HG03095 (cell line): ENCODE data around the gene DISP1.
"Not testable (repeated sequence)": the region's sequence is repeated elsewhere in the genome, so short reads cannot be mapped to it uniquely, and the experiment has no call there.

Experiments used
- ATAC-seq: cut with Tn5 transposase; IDR thresholded peaks from one replicate; pipeline ENCODE4 v1.9.1; 2021; ENCODE audit warnings: moderate library complexity; ENCODE audit not compliant: unreplicated experiment

DISP1 gene

DNA sequence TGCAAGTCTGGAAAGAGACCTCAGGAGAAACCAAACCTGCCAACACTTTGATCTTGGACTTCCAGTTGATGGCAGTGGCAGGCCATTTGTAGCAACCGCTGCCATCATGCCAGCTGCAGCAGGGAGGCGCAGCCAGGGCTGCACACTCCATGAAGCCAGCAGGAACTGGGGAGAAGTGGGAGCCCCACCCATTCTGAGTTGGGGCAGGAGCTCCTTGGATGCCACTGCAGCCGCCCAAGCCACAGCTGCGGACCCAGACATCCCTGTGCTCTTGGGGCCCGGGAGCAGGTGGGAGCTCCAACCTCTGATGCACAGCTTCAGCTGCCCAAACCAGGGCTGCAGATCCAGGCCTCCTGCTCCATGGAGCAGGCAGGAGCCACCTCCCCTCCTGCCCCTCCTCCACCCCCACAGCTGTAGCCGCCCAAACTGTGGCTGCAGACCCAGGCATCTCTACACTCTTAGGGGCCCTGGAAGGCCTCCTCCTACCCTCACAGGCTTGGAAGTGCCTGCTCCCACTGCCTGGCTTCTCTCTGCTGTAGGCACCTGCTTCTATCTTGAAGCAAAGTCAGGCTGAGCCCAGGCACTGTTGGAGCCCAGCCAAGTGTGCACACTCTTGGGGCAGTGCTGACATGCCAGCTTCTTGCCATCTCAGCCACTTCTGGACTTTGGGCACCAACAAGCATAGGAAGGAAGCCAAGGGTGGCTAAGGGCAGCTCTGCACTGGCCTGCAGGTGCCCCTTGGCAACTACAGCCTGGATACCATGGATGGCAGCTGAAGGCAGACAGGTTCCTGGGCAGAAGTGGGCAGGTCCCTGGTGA, 20.0 kb upstream of the DISP1 start:
- no peak for ATAC-seq

DNA sequence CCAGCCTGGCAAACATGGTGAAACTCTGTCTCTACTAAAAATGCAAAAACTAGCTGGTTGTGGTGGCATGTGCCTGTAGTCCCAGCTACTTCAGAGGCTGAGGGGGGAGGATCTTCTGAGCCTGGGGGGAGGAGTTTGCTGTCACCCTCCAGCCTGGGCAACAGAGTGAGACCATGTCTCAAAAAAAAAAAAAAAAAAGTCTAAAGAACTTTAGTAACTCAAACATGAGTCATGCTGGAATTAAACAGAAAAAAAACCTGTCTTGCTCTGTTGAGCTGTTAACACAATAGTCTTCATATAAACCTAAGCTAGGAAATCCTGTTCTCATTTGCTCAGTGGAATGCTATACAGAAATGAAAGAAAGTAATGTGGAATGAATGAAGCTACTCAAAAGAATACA, 16.7 kb upstream of the DISP1 start:
- ATAC-seq, result no peak

DNA sequence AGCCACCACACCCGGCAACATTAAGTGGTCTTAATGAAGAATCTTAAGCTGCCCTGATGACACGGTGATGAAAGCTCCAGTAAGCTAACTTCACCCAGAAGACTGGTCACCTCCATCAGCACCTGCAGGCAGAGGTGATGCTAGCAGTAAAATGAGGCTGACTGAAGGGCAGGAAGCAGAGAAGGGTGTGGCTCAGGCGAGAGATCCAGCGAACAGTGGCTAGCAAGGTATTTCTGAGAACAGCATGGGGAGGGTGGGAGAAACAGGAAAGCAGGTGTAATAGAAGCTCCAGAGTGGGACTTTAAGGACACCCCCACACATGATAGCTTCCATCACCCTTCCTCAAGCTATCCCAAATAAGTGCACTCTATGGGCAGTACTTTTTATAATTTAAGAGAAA, 15.9 kb upstream of the DISP1 start:
- ATAC-seq, result no peak

DNA sequence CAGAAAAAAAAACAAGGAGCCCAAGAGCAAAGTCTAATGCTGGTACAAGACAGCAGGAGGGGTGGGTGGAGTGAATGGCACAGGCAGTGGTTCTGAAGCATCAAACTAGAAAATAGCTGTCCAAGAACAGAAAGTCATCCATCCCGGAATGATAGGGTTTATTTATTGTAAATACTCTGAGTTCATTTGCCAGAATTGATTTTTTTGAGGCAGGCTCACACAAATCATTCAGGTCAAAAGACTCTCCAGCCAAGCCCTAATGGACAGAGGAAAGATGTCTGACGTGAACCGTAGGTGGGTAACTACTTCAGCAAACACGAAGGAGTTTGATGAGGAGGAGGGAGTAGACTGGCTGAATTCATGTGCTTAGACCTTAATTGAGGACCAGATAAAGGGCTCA, 13.8 kb upstream of the DISP1 start:
- no peak for ATAC-seq

DNA sequence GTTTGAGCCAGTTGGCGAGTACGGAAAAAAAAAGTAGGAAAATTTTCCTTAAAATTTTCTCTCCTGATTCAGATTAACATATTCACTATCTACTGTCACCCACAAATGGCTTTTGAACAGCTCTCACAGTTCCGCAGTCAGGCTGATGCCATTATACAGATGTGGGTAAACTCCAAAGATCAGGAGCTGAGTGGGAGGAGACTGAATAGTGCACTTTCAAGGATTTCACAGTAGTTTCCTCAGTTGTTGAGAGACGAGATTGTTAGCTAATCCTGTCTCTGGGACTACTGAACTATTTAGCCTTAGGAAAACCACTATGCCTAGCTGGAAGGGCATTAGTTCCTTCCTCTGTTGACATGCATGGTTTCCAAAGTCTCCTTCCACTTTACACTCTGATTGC, 3.2 kb upstream of the DISP1 start:
- ATAC-seq, result no peak

DNA sequence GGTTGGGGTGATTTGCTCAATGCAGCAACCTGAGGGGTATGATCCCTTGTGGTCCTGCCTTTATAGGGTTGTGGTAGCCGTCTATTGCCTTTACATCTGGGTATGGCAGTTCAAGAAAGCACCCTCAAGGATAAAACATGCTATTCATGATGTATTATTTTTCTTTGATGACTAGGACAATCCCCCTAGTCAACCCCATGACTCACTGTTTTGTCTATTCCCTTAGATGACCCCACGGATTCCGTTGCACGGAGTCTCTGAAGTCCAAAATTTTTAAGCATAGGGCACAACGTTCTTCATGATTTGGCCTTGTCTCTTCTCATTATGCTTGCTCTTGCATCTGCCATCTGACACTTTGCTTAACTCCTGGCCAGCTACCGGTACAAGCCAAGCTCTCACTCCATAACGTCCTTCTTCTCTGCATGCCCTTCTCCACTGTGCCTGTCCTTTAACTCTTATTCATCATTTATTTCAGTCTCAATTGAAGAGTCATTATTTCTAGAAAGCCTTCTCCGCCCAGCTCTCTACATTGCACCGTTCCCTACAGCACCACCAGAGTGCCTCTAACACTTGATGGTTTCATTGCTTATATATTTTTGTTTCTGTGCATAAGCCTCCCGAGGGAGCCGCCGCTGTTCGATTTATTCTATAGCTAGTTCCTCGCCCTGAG, 838 bp upstream of the DISP1 start:
- ATAC-seq, result no peak

DNA sequence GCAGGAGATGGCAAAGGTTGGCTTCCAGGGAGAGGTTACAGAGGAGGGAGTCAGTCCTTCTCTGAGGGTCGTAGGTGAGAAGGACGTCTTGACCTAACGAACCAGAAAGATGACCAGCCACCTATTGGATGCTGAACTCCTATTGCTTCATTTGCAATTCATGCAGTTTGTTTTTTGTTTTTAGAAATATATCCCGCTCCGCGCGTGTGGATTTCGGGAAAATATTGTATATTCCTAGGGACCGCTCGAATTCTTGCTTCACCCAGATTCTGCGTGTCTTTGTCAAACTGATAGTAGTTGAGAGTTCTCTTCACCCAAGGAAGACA, 564 bp downstream of the DISP1 start:
- ATAC-seq, result no peak

DNA sequence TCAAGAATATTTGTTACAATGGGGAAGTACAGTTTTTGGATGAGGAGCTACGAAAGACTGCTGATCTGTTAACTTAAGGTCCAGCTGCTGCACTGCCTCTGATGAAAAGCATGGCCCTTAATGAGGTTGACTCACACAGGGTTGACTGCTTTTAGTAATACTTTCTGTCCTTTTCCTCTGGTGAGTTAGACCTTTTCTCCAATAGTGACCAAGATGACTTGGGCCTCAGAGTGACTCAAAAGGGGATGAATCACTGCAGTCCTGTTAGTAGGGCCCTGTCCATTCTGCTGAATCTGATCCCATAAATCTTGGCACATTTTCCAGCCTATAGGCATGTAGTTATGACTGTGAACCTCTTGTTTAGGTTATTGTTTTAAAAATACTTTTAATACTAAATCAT, 2.7 kb downstream of the DISP1 start:
- ATAC-seq, result no peak

DNA sequence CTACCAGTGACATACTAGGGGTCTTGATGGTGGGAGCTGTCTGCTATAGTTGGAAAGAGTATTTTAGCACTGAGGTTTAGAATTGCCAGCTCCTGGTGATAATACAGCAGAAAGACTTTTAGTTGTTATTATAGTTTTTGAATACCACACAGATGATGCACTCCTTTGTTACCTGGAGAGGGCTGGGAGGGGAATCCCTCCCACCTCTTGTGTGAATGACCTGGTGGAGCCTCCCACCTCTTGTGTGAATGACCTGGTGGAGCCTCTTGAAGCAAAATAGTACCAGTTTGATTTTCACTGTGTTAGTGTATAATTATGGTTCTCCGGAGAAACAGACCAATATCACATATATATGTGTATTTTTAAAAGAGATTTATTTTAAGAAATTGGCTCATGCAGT, 3.3 kb downstream of the DISP1 start:
- ATAC-seq, result no peak

DNA sequence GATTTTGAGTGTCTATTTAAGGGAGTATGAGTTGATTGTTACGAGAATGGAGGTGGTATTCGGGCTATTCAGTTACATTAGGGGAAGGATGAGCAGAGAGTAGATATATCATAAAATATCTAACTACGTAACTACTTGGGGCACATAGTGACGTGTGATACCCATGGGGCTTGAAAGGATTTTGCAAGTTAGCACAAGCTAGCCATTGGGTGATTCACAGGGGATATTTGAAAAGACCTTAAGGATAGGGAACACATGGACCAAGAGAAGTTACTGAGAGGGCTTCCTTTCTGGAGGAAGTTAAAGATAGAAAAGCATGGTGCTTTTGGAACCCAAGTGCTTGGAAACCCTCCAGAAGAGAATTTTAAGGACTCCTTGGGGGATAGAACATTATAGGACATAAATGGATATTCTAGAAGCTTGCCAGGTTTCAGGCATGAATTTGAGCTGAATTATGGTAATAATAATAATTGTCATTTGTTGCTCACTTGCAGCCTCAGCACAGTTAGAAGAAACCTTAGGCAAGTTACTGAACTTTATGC, 5.4 kb downstream of the DISP1 start:
- ATAC-seq, result no peak

DNA sequence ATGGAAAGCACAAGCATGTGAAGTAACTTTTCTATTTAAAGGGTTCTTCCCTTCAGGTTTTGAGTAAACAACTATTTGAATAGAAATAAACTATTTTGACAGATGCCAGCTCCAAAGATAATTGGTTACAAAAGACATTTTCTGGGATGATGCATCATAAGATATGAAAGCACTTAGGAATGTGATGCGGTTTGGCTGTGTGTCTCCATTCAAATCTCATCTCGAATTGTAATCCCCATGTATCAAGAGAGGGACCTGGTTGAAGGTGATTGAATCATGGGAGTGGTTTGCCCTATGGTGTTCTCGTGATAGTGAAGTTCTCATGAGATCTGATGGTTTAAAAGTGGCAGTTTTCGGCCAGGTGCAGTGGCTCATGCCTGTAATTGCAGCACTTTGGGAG, 6.4 kb downstream of the DISP1 start:
- ATAC-seq, result no peak

DNA sequence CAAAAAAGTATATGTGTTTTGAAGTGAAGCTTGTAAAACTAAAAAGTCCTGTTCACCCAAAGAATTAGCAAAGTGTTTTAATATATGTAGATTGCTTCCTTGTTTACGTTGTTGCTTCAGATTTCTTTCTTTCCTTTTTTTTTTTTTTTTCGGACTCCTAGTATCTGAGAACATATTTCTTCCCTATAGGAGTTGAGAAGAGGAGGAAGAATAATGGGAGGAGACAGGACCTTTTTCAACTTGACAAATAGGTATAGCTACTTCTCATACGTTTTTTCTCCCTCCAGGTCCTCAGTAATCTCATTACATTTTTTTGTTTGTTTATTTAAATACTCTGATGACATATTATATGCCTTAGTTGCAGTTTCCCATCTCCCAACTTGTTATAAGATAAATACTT, 8.9 kb downstream of the DISP1 start:
- no peak for ATAC-seq

DNA sequence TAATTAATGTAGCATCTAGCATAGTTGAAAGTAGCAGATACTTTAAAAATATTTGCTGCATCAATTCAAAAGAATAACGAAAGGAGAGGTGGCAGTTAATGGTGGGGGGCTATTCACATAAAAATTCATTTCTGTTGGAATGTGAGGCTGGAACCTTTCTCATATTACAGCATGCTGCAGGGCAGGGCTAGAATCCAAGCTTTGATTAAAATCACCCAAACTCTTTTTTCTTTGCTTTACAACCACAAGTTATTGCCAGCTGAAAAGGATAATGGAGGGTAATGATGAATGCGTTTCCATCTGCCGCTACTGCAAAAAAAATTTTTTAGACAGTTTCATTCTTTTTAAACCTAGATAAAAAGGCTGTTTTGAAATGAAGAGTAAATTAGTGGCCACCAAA, 9.8 kb downstream of the DISP1 start:
- ATAC-seq, result no peak

DNA sequence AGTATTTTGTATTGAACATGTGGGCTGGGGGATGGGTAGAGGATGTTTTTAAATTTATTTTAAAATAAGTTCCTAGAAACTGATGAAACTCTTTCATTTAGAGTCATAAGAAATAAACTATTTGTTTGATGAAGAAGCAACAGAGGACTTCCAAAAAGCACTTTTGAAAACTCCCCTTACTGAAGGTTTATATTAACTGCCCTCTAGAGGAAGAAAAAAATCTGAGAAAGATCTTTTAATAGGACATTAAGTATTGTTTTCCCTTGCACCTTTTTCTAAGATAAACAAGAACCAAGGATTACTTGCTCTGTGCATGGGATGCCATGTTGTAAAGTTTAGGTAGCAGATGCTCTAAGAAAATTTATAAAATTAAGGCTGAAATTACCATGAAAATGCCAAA, 14.1 kb downstream of the DISP1 start:
- no peak for ATAC-seq

DNA sequence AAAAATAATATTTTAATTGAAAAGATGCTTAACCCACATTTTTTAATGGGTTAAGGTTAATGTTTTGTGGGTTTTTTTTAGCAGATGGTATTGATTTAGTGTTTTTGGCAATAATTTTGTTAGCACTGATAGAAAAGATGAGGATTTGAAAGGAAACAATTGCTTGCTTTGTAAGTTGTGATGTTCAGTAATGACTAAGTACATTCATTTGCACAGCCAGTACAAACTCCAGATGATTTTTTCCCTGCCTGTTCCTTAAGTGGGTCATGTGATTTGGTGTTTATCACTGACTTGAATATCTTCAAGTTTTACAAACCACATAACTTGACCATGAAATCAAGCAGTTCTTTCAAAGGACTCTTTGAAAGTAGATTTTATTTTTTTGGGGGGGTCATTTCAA, 15.0 kb downstream of the DISP1 start:
- ATAC-seq, result no peak

DNA sequence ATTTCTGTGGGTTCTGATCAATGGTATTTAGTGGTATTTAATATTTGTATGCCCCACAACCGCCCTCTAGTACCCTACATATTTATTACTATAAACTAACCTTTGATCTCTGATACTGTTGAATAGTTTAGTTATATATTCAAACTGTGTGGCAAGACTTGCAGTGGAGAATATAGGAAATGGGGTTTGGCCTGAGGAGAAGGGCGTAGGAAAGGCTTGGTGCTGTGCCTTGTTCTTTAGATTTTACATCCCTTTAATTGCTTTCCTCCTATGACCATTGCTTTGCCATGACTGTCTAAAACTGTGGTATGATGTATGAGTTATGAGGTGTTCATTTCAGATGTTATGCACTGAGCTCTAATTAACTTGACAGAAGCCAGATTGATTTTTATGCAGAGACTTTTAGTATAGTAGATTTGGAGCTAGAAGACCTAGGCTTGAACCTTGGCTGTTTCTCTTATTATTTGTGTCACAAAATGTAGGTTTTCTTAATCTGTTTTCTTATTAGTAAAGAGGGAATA, 18.6 kb downstream of the DISP1 start:
- ATAC-seq, result no peak

DNA sequence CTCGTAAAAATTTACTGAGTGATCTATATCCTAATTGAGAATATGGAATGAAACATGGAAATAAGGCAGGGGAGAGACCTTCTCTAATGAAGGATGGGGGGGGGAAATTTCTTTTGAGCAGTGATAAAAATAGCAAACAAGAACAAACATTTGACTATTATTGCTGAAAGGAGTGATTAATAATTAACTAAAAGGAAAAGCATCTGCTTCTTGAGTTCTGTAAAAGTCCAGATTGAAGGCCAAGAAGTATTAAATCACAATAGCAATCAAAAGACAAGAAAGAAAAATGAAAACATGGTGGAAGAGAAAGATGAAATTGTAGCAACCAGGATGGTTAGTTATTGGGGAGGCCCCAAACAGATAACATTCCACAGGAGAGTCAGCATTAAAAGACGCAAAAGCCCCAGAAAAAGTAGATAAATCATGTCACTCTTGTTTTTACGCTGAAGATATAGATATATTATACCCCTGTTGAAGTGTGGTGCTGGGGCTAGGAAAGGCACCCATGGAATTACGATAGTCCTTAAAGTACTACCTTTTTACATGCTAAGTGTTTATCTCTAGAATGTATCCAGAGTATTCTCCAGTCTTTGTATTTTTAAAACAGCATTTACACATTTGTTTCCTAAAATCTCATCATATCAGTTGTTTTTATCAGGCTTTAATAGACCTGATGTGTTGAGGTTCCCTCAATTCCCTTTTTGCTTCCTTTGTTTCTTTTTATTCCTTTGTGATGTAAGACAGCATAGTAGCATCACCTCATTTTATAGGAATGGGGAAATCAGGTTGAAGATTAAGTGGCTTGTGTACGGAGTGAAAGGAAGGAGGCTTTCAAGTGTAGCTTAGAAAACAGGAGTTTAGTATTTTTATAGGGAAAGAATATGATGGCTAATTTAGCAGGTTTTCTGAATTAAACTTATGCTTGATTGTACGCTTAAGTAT, 28.9 kb downstream of the DISP1 start:
- no peak for ATAC-seq

DNA sequence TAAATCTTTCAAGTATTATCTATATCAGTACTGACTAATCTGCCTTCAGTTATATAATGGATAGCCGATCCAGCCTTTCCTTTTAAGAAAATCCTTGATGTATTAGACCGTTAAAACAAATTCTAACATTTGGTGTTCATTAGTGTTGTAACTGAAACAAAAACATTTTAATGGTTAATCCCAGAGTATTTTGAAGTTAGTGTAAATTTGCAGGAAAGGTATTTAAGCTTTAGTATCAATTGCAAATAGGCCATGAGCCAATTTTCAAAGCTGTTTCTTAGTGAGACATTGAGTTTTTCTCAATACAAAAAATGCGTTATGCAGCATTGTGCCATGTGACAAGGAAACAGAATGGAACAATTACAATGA, 29.6 kb downstream of the DISP1 start:
- no peak for ATAC-seq

DNA sequence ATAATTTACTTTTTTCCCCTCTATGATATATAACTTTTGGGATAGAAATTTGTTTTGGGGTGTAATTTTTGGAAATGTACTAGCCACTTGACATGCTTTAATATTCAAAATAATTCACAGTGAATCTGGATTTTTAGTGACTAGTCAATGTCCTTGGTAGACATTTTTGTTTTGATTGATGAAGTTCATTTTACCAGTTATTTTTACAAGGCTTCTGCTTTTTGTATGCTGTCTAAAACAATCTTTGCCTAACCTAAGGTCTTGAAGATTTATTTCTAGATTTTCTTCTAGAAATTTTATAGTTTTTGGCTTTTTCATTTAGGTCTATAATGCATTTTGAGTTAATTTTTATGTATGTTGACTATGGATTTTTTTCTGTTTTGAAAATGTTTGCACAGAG, 30.9 kb downstream of the DISP1 start:
- ATAC-seq, result no peak

DNA sequence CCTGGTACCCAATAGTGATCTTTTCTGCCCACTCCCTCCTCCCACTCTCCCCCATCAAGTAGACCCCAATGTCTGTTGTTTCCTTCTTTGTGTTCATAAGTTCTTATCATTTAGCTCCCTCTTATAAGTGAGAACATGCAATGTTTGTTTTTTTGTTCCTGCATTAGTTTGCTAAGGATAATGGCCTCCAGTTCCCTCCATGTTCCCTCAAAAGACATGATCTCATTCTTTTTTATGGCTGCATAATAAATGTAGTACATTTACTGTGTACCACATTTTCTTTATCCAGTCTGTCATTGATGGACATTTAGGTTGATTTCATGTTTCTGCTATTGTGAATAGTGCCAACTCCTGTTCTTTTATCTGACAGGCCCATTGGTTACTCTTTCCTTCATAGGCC, 35.7 kb downstream of the DISP1 start:
- ATAC-seq, result not testable (repeated sequence)

DNA sequence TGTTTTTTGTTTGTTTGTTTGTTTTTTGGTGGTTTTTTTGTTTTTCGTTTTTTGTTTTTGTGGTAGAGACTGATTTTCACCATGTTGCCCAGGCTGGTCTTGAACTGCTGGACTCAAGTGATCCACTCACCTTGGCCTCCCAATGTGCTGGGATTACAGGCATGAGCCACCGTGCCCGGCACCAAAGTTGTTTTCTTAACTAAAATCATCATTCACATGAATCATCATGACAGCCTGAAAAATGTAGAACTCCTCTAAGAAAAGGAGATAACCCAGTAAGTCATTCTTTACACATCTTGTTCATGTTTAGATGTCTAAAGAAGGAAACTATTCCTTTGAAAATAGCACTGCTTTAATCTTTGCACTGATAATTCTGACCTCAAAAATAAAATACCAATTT, 37.5 kb downstream of the DISP1 start:
- no peak for ATAC-seq
